WTC11 (cell line): ENCODE data around the gene SFXN1. TPM values are rescaled to one million over a fixed set of nuclear protein-coding genes. Genes with fewer than 3 reads are reported as not detected.

ENCODE experiments used
- ATAC-seq: fragments of 200-7000 bp; cut with Tn5 transposase; 2 replicates; pipeline ENCODE4 v1.10.0; 2021; ENCODE audit warnings: mild to moderate bottlenecking, moderate library complexity
- CTCF ChIA-PET: fragments of 300-600 bp; sonication (Branson Sonifier 250); formaldehyde crosslinking; loops from one replicate; lab custom pipeline; 2021; ENCODE audit warnings: antibody characterized with exemption; lab: Charles Lee
- POLR2A ChIA-PET: fragments of 350-600 bp; sonication (Branson Sonifier 250); formaldehyde crosslinking; loops from one replicate; lab custom pipeline; 2021; ENCODE audit warnings: antibody characterized with exemption; lab: Charles Lee
- DNase-seq: peaks from one replicate; pipeline ENCODE4 v3.0.0; 2021; ENCODE audit warnings: low spot score
- H3K27ac Mint-ChIP-seq: 2 replicates; pipeline ENCODE4 v1.8.0; 2021; ENCODE audit warnings: mixed read lengths
- H3K27me3 Mint-ChIP-seq: 2 replicates; pipeline ENCODE4 v1.8.0; 2021; ENCODE audit warnings: low read depth, mild to moderate bottlenecking, moderate library complexity, mixed read lengths
- H3K36me3 Mint-ChIP-seq: 2 replicates; pipeline ENCODE4 v1.8.0; 2021; ENCODE audit warnings: mixed read lengths
- H3K4me1 Mint-ChIP-seq: 2 replicates; pipeline ENCODE4 v1.8.0; 2022; ENCODE audit warnings: mixed read lengths
- H3K4me3 Mint-ChIP-seq: 2 replicates; pipeline ENCODE4 v1.8.0; 2021; ENCODE audit warnings: mild to moderate bottlenecking, moderate library complexity, mixed read lengths
- H3K9me3 Mint-ChIP-seq: 2 replicates; pipeline ENCODE4 v1.8.0; 2021; ENCODE audit warnings: mixed read lengths
- ATF1 ChIP-seq: sonication (generic); formaldehyde crosslinking; IDR thresholded peaks from 2 replicates; pipeline ENCODE4 v1.8.1; 2023; ENCODE audit warnings: mild to moderate bottlenecking, moderate library complexity, missing genetic modification reagents
- CREB1 ChIP-seq: sonication (generic); formaldehyde crosslinking; IDR thresholded peaks from 2 replicates; pipeline ENCODE4 v1.8.0; 2023; ENCODE audit warnings: mild to moderate bottlenecking, missing genetic modification reagents
- CREM ChIP-seq: sonication (generic); formaldehyde crosslinking; IDR thresholded peaks from 2 replicates; pipeline ENCODE4 v1.8.1; 2022; ENCODE audit warnings: mild to moderate bottlenecking, missing genetic modification reagents, moderate library complexity
- GABPB1 ChIP-seq: sonication (generic); formaldehyde crosslinking; IDR thresholded peaks from 2 replicates; pipeline ENCODE4 v1.8.1; 2023; ENCODE audit warnings: mild to moderate bottlenecking, missing genetic modification reagents
- GTF2I ChIP-seq: fragments of 250-450 bp; sonication (Bioruptor Pico); conservative IDR thresholded peaks from 2 replicates; pipeline ENCODE4 v1.4.0; 2021; ENCODE audit warnings: mild to moderate bottlenecking
- MXD4 ChIP-seq: fragments of 250-450 bp; sonication (Bioruptor Pico); IDR thresholded peaks from 2 replicates; pipeline ENCODE4 v1.8.0; 2021; ENCODE audit warnings: mild to moderate bottlenecking, moderate library complexity, borderline replicate concordance
- NR1H2 ChIP-seq: sonication (generic); formaldehyde crosslinking; IDR thresholded peaks from 2 replicates; pipeline ENCODE4 v1.9.0; 2021; ENCODE audit warnings: mild to moderate bottlenecking, moderate library complexity, missing genetic modification reagents
- RELA ChIP-seq: sonication (generic); formaldehyde crosslinking; IDR thresholded peaks from 2 replicates; pipeline ENCODE4 v1.8.1; 2022; ENCODE audit warnings: missing genetic modification reagents, mild to moderate bottlenecking, borderline replicate concordance
- TEAD4 ChIP-seq: sonication (generic); formaldehyde crosslinking; IDR thresholded peaks from 2 replicates; pipeline ENCODE4 v1.8.0; 2022; ENCODE audit warnings: mild to moderate bottlenecking, missing genetic modification reagents
- TP53 ChIP-seq: sonication (generic); formaldehyde crosslinking; IDR thresholded peaks from 2 replicates; pipeline ENCODE4 v1.8.1; 2023; ENCODE audit warnings: mild to moderate bottlenecking, missing genetic modification reagents
- ZNF416 ChIP-seq: fragments of 250-450 bp; sonication (Bioruptor Pico); IDR thresholded peaks from 2 replicates; pipeline ENCODE4 v1.9.0; 2021; ENCODE audit warnings: mild to moderate bottlenecking, inconsistent platforms
- ZNF423 ChIP-seq: fragments of 250-450 bp; sonication (Bioruptor Pico); IDR thresholded peaks from 2 replicates; pipeline ENCODE4 v2.1.2; 2022; ENCODE audit warnings: mild to moderate bottlenecking, moderate library complexity
- total RNA-seq: library from RNA; stranded (reverse); gene quantifications from 3 replicates; pipeline ENCODE4 v1.2.3, GENCODE V29; 2021
- TF ChIP-seq, protein P1 (sequence below): sonication (generic); formaldehyde crosslinking; IDR thresholded peaks from 2 replicates; pipeline ENCODE4 v1.8.1; 2022; ENCODE audit warnings: mild to moderate bottlenecking, missing genetic modification reagents, moderate library complexity, borderline replicate concordance
- TF ChIP-seq, protein P2 (sequence below): sonication (generic); formaldehyde crosslinking; IDR thresholded peaks from 2 replicates; pipeline ENCODE4 v1.8.0; 2022; ENCODE audit warnings: mild to moderate bottlenecking, missing genetic modification reagents
- TF ChIP-seq, protein P3 (sequence below): sonication (generic); formaldehyde crosslinking; IDR thresholded peaks from 2 replicates; pipeline ENCODE4 v1.8.1; 2023; ENCODE audit warnings: mild to moderate bottlenecking, missing genetic modification reagents, moderate library complexity
- TF ChIP-seq, protein P4 (sequence below): sonication (generic); formaldehyde crosslinking; IDR thresholded peaks from 2 replicates; pipeline ENCODE4 v1.8.1; 2022; ENCODE audit warnings: mild to moderate bottlenecking, moderate library complexity, missing genetic modification reagents

Gene SFXN1
- total RNA-seq, 1 experiment from 2014 or later, result 82.9 TPM

DNA sequence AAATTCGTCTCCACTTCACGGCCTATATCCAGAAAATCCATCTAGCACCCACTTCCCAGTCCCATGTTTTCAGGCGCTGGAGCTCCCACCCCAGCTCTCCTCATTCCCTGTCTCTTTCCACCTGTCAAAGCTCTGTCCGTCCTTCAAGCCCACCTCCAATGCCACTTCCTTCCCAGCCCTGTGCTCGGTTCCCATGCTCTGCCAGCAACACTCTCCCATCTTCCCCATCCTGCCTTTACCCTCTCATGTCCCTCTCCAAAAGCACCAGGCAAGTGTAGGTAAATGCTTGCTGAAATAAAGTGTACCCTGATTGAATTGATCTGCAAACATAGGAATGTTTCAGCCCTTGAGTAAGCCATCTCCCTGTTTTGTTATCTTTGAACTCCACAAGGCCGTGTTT, 43.6 kb upstream of the SFXN1 start (continued):
- TF ChIP-seq, protein P1, sequence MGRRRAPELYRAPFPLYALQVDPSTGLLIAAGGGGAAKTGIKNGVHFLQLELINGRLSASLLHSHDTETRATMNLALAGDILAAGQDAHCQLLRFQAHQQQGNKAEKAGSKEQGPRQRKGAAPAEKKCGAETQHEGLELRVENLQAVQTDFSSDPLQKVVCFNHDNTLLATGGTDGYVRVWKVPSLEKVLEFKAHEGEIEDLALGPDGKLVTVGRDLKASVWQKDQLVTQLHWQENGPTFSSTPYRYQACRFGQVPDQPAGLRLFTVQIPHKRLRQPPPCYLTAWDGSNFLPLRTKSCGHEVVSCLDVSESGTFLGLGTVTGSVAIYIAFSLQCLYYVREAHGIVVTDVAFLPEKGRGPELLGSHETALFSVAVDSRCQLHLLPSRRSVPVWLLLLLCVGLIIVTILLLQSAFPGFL (CRISPR knock-in tag), result no peak

DNA sequence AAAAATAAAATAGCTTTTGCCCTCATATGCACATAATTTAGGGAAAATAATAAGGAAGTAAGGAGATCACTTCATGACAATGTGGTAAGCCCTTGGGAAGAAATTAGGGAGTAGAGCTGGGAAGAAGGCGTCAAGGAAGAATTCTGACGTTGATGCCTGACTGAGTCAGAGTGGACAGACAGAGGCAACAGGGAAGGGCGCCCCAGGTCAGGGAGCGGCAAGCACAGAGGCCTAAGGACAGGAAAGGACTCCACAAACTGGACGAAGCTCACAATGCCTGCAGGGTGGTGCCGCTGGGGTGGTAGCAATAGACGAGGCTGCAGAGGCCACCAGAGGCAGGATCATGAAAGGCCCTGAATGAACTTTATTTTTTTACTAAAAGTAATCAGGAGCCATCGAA, 42.0 kb upstream of the SFXN1 start:
- no peak overlapping the region for H3K4me3 Mint-ChIP-seq
- H3K27me3 Mint-ChIP-seq, result peaks cover 2% of the 10 kb centered on the region
- H3K9me3 Mint-ChIP-seq, result no peaks in the 10 kb centered on the region
- H3K4me1 Mint-ChIP-seq, result peaks cover 59% of the 10 kb centered on the region
- ChIA-PET CTCF (no interaction called here), POLR2A (interaction anchor here (0.7 kb wide), 1 partner anchor 19 kb away, joined by 3 read pairs; no protein-coding TSS in a partner anchor)
- peak; percentile 27 for DNase-seq
- TF ChIP-seq ZNF416 (CRISPR knock-in tag) (no peak), TP53 (CRISPR knock-in tag) (no peak), ATF1 (CRISPR knock-in tag) (no peak), GABPB1 (CRISPR knock-in tag) (no peak), RELA (CRISPR knock-in tag) (no peak), CREM (CRISPR knock-in tag) (no peak), NR1H2 (CRISPR knock-in tag) (no peak), MXD4 (CRISPR knock-in tag) (no peak), TEAD4 (CRISPR knock-in tag) (no peak)
- TF ChIP-seq, protein P2, sequence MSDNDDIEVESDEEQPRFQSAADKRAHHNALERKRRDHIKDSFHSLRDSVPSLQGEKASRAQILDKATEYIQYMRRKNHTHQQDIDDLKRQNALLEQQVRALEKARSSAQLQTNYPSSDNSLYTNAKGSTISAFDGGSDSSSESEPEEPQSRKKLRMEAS (CRISPR knock-in tag), result no peak
- TF ChIP-seq, protein P3, sequence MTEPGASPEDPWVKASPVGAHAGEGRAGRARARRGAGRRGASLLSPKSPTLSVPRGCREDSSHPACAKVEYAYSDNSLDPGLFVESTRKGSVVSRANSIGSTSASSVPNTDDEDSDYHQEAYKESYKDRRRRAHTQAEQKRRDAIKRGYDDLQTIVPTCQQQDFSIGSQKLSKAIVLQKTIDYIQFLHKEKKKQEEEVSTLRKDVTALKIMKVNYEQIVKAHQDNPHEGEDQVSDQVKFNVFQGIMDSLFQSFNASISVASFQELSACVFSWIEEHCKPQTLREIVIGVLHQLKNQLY (CRISPR knock-in tag), result no peak
- TF ChIP-seq, all 79 proteins: peak for 0
- ATAC-seq, result peak; percentile 55
- Mint-ChIP-seq H3K27ac (no peak overlapping the region), H3K36me3 (no peaks in the 10 kb centered on the region)

DNA sequence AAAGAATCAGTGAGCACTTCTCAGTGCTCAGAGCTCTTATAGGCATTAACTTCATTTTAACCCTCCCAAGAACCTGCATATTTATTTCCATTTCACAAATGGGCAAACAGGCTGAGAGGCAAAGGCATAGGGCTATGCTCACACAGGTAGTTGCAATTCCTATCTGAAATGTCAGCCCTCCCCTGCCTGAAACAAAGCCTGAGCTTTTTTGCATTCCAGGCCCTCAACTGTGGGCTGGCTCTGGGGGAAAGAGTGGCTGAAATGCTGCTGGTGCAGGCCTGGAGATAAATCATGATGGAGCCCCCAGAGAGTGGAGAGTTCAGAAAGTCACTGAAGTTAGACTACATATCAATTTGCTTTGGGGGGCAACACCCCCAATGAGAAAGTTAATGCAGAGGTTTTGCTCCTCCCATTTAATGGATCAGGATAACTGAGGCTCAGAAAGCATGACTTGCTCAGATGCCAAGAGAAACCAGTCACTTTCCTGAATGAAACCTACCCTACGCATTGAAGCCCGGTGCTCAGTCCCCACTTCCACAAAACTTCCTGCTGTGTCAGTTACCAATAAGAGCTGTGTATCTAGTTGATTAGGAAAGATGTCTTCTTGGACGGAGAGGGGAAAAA, 40.0 kb upstream of the SFXN1 start:
- DNase-seq (no peak), ATAC-seq (peak; percentile 40; the same call in 1 of the 2 replicates)
- no peak overlapping the region for H3K27ac Mint-ChIP-seq
- no peaks in the 10 kb centered on the region for H3K36me3 Mint-ChIP-seq
- no peak overlapping the region for H3K4me3 Mint-ChIP-seq
- no peaks in the 10 kb centered on the region for H3K9me3 Mint-ChIP-seq
- peaks cover 60% of the 10 kb centered on the region for H3K4me1 Mint-ChIP-seq
- ChIA-PET POLR2A (interaction anchor here (0.6 kb wide), 1 partner anchor 76 kb away, joined by 5 read pairs; no protein-coding TSS in a partner anchor), CTCF (interaction anchor here (1.4 kb wide), 1 partner anchor 26 kb away, joined by 4 read pairs; no protein-coding TSS in a partner anchor)
- TF ChIP-seq, protein P4, sequence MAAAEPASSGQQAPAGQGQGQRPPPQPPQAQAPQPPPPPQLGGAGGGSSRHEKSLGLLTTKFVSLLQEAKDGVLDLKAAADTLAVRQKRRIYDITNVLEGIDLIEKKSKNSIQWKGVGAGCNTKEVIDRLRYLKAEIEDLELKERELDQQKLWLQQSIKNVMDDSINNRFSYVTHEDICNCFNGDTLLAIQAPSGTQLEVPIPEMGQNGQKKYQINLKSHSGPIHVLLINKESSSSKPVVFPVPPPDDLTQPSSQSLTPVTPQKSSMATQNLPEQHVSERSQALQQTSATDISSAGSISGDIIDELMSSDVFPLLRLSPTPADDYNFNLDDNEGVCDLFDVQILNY, result no peak
- 0 out of 2 replicates have a peak, but pooled peaks have one; percentile 24 for TF ChIP-seq TEAD4 (CRISPR knock-in tag)
- TF ChIP-seq CREB1, result no peak
- H3K27me3 Mint-ChIP-seq, result peaks cover 22% of the 10 kb centered on the region

DNA sequence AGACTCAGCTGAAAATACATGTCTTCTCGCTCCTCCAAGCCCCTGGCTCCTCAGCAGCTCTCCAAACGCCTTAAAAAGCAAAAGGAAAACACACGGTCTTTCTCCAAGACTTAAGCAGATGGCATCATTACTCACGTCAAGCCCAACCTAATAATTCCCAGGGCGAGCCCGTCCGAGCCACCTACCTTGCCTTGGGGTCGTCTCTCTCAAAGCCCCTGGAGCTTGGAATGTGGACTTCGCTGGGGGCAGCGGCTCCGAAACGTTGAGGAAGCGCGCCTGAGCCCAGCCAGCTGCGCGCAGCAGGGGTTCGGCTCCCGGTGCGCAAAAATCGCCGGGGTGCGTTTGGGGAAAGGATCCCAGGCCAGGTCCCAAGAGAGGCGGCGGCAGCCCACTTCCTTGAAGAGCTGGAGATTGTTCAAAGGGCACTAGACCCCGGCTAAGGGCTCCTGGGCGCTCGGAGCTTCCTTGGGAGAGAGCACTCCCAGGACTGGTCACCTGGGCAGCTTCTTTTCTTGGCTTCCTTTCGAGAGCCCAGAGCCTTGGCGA, 34.8 kb upstream of the SFXN1 start:
- ATAC-seq, result no peak; the same call in 1 of the 2 replicates
- POLR2A ChIA-PET, result no interaction called here
- Mint-ChIP-seq H3K27me3 (peaks cover 63% of the 10 kb centered on the region), H3K27ac (no peak overlapping the region), H3K4me1 (peaks cover 31% of the 10 kb centered on the region), H3K4me3 (peak overlapping the region; percentile 51), H3K9me3 (no peaks in the 10 kb centered on the region), H3K36me3 (no peaks in the 10 kb centered on the region)
- TF ChIP-seq ZNF423 (CRISPR knock-in tag) (peak; percentile 95), GTF2I (no peak)
- DNase-seq, result peak; percentile 41
- CTCF ChIA-PET, result interaction anchor here (0.7 to 1.4 kb wide), 17 partner anchors 11 to 534 kb away, joined by 3 to 10 read pairs (median 4); no protein-coding TSS in a partner anchor
